PFSK-1 (cell line): Measurements from ENCODE around the gene FAR1.

ENCODE experiments used
- FOXP2 ChIP-seq: optimal IDR thresholded peaks from 2 replicates; pipeline ENCODE3; 2011; ENCODE audit warnings: borderline replicate concordance, control low read depth, inconsistent platforms; ENCODE audit not compliant: insufficient read depth; ENCODE audit errors: extremely low read length, extremely low read depth
- POLR2AphosphoS5 ChIP-seq: IDR thresholded peaks from 2 replicates; pipeline ENCODE4 v1.6.1; 2012; ENCODE audit warnings: low read depth, mild to moderate bottlenecking, control low read depth, low read length, moderate library complexity
- SIN3A ChIP-seq: IDR thresholded peaks from 2 replicates; pipeline ENCODE4 v1.6.1; 2012; ENCODE audit warnings: mild to moderate bottlenecking, low read length, moderate library complexity, borderline replicate concordance; ENCODE audit not compliant: insufficient read depth
- TAF1 ChIP-seq: IDR thresholded peaks from 2 replicates; pipeline ENCODE4 v1.6.1; 2012; ENCODE audit warnings: low read length, control low read depth, borderline replicate concordance; ENCODE audit not compliant: insufficient read depth
- TF ChIP-seq, protein P1 (sequence below), 2 experiments: IDR thresholded peaks; 2 replicates each; pipeline versions ENCODE4 v1.6.1 to v1.8.0; 2011 to 2012; ENCODE audit warnings: low read depth in 2 of 2, low read length in 2 of 2, control low read depth in 1 of 2, inconsistent platforms in 1 of 2, mild to moderate bottlenecking in 1 of 2, moderate library complexity in 1 of 2; ENCODE audit not compliant: insufficient read depth in 1 of 2

Gene FAR1

DNA sequence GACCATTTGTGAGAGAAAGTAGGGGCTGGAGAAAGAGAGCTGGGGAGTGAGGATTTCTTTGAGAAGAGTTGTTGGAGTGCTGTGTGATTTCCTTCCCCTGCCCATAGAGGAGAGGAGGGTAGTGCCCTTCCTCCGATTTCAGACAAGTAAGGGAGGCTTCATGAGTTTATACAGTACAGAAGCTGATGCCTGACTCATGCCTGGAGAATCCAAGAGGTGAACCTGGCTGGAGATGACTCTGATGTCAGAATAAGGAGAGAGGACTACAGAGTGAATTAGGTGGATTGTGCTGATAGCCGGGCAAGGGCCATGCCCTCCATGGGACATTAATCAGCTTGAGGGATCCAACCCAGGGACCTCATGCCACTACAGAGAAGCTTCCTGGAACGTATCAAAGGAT lies 91.6 kb downstream of the FAR1 start:
- TF ChIP-seq TAF1 (no peak), POLR2AphosphoS5 (no peak)
- TF ChIP-seq, protein P1, sequence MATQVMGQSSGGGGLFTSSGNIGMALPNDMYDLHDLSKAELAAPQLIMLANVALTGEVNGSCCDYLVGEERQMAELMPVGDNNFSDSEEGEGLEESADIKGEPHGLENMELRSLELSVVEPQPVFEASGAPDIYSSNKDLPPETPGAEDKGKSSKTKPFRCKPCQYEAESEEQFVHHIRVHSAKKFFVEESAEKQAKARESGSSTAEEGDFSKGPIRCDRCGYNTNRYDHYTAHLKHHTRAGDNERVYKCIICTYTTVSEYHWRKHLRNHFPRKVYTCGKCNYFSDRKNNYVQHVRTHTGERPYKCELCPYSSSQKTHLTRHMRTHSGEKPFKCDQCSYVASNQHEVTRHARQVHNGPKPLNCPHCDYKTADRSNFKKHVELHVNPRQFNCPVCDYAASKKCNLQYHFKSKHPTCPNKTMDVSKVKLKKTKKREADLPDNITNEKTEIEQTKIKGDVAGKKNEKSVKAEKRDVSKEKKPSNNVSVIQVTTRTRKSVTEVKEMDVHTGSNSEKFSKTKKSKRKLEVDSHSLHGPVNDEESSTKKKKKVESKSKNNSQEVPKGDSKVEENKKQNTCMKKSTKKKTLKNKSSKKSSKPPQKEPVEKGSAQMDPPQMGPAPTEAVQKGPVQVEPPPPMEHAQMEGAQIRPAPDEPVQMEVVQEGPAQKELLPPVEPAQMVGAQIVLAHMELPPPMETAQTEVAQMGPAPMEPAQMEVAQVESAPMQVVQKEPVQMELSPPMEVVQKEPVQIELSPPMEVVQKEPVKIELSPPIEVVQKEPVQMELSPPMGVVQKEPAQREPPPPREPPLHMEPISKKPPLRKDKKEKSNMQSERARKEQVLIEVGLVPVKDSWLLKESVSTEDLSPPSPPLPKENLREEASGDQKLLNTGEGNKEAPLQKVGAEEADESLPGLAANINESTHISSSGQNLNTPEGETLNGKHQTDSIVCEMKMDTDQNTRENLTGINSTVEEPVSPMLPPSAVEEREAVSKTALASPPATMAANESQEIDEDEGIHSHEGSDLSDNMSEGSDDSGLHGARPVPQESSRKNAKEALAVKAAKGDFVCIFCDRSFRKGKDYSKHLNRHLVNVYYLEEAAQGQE (IDR thresholded peaks at IDR 0.05; ENCODE audit: insufficient read depth in 1 of 2, low read depth in 2 of 2, low read length in 2 of 2): no peak

DNA sequence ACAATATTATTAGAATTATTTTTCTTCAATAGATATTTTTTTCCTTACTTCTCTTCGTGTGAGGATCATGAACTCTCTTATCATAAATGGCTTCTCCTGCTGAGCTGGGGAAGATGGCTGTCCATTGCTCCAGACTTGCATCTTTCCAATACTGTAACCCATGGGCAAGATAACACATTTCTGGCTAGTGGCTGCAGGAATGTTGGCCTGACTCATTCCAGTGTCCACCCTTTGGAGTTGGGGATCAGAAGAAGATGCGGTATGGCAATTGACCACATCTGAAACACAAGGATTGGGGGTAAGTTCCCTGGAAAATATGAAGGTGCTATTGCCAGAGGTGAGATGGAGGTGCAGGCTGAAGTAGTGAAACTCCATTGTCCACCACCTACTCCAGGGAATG lies 92.8 kb downstream of the FAR1 start:
- TF ChIP-seq POLR2AphosphoS5 (no peak), SIN3A (no peak), TAF1 (no peak), FOXP2 (no peak)
- TF ChIP-seq, protein P1 (IDR thresholded peaks at IDR 0.05; ENCODE audit: insufficient read depth in 1 of 2, low read depth in 2 of 2, low read length in 2 of 2): no peak

DNA sequence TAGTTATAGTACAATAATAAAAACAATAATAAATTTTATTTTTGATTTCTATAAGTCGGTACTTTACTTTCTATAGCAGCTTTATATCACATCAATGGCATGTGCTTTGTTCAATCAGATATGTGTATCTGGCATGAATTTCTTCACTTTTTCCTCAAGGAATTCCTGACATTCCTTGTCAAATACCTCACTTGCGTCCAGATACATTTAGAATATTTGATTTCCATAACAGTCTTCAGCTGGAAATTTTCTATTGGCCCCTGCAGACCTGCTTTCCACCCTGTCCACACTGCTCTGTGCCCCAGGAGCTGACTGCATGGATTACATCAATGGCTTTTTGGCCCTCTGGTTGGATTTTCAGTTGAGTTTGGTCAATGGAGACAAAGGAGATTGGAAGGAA lies 93.2 kb downstream of the FAR1 start:
- TF ChIP-seq SIN3A: no peak
- no peak for TF ChIP-seq TAF1
- no peak for TF ChIP-seq FOXP2
- TF ChIP-seq POLR2AphosphoS5: no peak
- TF ChIP-seq, protein P1 (IDR thresholded peaks at IDR 0.05; ENCODE audit: insufficient read depth in 1 of 2, low read depth in 2 of 2, low read length in 2 of 2): no peak

DNA sequence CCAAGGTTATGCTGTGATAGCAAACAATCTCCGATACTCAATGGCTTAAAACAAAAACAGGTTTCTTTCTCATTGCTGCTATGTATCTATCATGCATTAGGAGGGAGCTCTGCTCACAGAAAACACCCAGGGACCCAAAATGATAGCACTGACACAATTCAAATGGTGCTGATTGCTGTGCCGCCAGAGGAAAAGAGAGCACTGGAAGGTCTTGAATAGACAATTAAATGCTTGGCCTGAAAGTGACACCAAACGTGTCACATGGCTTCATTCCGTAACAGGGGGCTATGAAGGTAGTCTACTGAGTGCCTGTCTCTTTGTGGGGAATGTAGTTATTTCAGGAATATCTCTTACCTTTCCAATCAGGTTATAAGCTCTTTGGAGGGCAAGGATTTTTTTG lies 94.2 kb downstream of the FAR1 start:
- TF ChIP-seq FOXP2 (no peak), POLR2AphosphoS5 (no peak), TAF1 (no peak), SIN3A (no peak)
- TF ChIP-seq, protein P1 (IDR thresholded peaks at IDR 0.05; ENCODE audit: insufficient read depth in 1 of 2, low read depth in 2 of 2, low read length in 2 of 2): no peak

DNA sequence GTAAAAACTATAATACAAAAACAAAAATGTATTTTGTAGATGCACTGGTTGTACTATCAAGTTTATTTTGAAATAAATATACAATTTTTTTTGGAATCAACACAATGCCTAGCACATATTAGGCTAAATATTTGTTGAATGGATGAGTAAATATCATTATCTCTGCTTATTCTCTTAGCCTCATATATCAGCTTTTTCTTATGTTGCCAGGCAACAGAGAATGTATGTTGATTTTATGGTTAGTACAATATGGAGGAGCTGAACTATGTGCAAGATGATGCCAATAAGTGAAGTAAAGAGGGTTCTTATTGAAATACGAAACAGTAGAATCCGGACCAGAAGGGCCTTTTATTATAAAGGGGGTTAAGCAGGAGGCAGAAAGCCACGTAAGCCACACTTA lies 94.9 kb downstream of the FAR1 start:
- TF ChIP-seq POLR2AphosphoS5 (no peak), FOXP2 (no peak), TAF1 (no peak), SIN3A (no peak)
- TF ChIP-seq, protein P1 (IDR thresholded peaks at IDR 0.05; ENCODE audit: insufficient read depth in 1 of 2, low read depth in 2 of 2, low read length in 2 of 2): no peak
